ENCODE measurements around the gene NDUFS6.
"Not testable (repeated sequence)": the region's sequence is repeated elsewhere in the genome, so short reads cannot be mapped to it uniquely, and the experiment has no call there.

NDUFS6 gene

GRCh38 chr5:1835431-1835830 is 34.2 kb downstream of the NDUFS6 start:
- DNase-seq: no peak

- no peak for DNase-seq
Observed at GRCh38 chr5:1836176-1836890, 35.1 kb downstream of the NDUFS6 start.

GRCh38 chr5:1836891-1837880 is 36.0 kb downstream of the NDUFS6 start:
- DNase-seq: no peak

DNA sequence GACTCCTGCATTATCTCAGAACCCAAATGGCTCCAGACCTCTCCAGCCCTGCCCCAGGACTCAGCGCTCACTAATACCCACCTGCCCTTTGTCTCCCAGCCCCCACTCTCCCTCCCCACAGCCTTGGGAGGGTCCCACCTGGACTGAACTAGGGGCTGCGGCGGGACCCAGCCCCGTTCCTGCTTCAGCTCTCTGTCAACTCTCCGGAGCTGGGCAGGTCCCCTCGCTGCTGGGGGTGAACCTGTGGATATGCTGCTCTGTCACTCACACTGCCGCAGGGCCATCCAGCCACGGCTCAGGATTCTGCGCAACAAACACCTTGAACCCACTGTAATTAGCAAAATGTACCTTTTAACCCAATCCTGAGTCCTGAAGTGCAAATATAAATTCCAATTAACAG is 36.8 kb downstream of the NDUFS6 start:
- no peak for DNase-seq

DNA sequence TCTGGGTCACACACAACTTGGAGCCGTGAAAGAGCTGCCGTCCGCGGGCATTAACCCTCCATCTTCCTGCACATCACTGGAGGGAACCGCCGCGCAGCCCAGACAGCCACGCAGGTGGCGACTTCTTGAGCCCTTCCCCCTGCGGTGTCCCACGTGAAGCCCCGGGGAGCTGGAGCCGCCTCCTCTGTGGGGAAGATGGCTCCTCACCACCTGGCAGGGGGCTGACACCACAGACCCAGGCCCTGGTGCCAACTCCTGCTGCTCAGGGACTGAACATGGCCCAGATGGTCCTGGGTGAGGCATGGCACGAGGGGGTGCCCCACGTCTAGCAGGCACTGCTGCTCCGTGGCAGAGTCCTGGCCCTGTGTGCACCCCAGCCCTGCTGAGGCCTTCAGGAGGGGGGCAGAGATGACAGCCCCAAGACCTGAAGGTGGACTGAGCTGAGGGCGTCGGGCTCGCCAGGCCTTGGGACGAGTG is 38.9 kb downstream of the NDUFS6 start:
- DNase-seq: no peak

GRCh38 chr5:1840741-1841521 is 39.7 kb downstream of the NDUFS6 start:
- no peak for DNase-seq

- DNase-seq: no peak
Observed at GRCh38 chr5:1842004-1842819, 41.0 kb downstream of the NDUFS6 start.

GRCh38 chr5:1843761-1844160 is 42.6 kb downstream of the NDUFS6 start:
- not testable (repeated sequence) for DNase-seq

GRCh38 chr5:1844708-1845436 is 43.7 kb downstream of the NDUFS6 start:
- DNase-seq: no peak

- no peak for DNase-seq
Observed at GRCh38 chr5:1845696-1846095, 44.5 kb downstream of the NDUFS6 start.

DNA sequence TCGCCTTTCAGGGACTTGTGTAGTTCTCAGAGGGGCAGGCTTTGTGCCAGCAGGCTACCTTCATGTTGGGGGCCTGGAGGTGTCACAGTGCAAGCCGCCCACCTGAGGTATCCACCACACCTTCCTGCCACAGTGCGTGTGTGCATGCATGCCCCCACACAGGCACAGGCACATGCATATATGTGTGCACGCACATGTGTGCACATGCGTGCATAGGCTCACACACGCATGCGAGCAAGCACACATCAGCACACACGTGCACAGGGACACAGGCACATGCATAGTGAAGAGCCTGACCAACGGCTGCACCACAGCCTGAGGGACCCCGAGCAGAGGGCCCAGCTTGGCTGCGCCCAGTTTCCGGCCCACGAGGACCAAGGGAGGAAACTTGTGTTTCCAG is 45.4 kb downstream of the NDUFS6 start:
- DNase-seq: no peak

- DNase-seq: no peak
Observed at GRCh38 chr5:1847056-1847455, 45.8 kb downstream of the NDUFS6 start.

DNA sequence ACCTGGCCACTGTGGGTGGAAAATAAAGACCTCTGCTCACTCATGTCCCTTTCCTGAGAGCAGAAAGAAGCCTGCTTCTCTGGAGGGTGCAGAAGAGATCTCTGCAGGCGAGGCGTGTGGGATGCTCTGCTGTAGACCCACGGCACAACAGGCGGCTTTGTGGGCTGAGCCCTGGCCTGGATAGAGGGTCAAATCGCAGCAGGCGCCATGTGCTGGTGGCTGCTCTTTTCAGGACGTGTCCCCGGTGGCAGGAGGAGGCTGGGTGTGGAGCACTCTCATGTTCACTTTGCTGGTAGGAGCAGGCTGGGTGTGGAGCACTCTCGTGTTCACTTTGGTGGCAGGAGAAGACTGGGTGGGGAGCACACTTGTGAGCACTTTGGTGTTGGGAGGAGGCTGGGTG is 46.4 kb downstream of the NDUFS6 start:
- DNase-seq: no peak

DNA sequence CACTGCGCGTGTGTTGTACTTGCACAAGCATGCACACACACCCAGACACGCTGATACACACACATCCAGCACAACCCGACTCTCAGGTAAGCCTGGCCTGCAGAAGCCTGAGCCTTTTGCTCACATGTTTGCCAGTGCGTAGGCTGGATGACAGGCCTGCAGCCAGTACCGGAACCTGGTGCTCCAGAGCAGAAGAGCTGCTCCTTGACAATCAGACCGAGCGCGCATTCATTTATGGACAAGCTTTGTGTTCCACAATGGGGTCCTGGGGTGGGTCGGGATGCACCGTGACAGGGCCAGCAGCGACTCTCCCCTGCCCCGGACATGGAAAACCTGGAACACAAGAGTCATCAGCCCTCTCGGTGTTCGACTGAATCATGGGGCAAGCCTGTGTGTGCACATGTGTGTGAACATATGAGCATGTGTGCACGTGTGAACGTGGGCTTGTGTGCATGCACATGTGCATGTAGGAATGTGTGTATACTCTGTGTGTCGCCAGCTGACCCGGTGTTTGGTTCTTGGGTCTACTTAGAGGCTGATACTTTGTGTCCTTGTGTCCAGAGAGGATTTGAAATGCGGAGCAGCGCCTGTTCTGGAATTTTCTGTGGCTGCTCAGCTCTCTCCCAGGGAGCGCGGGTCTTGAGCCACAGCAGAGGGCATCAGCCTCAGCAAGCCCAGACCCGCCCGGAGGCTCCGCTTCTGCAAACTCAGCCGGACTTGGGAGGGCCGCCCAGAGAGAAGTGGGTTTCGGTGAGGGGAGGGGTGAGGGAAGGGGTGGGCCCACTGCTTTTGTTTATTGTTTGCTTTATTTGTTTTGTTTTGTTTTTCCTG is 49.3 kb downstream of the NDUFS6 start:
- DNase-seq: no peak

DNA sequence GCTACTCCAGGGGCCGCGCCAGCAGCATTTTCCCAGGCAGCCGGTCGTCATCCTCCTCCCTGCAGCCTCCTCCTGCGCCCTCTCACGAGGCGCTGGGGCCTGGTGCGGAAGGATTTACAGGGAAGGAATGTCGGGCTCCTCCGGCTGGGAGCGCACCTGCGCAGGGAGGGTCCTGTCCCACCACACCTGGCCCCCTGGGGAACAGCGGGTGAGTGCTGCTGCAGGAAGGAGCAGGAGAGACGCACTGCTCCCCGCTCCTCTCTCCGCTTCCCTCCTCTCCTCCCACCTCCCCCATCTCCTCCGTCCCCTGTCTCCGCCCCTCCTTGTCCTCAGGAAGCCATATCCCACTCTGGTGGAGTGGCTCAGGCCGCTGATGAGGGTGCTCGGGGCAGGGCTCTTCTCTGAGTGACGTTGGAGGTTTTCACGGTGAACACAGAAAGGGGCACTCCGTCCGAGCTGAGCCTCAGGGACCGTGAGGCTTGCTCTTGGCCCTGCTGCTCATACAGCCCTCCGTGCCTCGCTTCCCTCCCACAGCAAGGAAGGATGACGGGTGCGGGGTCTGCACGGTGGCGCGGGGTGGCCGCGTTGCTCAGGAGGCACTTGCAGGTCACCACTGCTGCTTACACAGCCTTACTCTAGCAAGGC is 50.2 kb downstream of the NDUFS6 start:
- no peak for DNase-seq

DNA sequence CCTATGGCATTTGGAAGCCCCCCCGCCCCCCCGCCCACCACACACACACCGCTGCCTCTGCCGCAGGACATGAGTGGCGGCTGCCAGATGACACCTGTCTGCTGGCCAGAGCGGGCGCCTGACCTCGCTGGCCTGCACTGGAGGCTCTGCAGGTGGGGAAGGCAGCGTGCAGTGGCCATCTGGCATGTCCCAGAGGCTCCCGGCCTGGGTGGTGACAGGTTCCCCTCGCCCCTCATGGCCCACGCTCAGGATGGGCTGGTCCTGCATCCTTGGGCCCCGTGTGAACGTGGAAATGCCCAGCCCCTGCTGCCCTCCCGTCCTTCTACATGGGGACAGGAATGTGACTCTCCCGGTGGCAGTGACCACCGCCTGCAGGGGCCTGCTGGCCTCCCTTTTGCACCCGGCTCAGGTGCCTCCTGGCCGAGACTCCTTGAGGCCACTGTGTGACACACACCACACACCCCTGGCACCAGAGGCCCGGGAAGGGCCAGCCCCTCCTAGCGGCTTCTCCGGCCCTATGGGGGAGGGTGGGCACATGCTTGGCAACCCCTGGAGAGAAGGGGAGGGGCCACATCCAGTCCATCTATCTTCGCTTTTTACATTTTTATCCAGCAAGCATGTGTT is 51.2 kb downstream of the NDUFS6 start:
- DNase-seq: no peak

- DNase-seq: no peak
Observed at GRCh38 chr5:1853531-1853930, 52.3 kb downstream of the NDUFS6 start.

- DNase-seq: no peak
Observed at GRCh38 chr5:1855075-1855474, 53.9 kb downstream of the NDUFS6 start.

DNA sequence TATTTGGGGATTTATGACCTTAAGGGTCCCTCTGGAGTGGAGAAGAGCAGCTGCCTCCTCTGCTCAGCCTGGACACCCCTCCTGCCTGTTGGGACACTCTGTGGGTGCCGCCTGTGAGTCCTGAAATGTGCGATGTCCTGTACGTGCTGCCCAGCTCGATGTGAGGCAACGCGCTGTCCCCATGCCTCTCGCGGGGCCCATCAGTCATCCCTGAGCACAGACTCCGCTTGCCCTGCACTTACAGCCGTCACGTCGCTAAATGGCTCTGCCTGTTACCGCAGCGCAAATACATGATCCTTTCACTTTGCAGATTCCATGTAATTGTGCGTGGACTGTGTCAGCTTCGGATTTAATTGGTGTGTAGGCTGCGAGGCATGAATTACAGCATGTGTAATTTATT is 54.4 kb downstream of the NDUFS6 start:
- no peak for DNase-seq
